PC-9 (cell line): ENCODE results near the gene NYNRIN. TPM values are rescaled to one million over a fixed set of nuclear protein-coding genes. Genes with fewer than 3 reads are reported as not detected.
"Not testable (repeated sequence)": the region's sequence is repeated elsewhere in the genome, so short reads cannot be mapped to it uniquely, and the experiment has no call there.

Experiments used
- BruUV-seq: library from RNA; stranded (reverse); fragments of 400-500 nt; replicated peaks from 2 replicates; lab custom pipeline; 2021; lab: Mats Ljungman, UMichigan
- CTCF ChIA-PET: fragments of 300-600 bp; sonication (Branson Sonifier 250); formaldehyde crosslinking; loops from one replicate; lab custom pipeline; 2022; ENCODE audit warnings: antibody characterized with exemption; lab: Charles Lee
- POLR2A ChIA-PET: fragments of 300-600 bp; sonication (Branson Sonifier 250); formaldehyde crosslinking; loops from one replicate; lab custom pipeline; 2022; ENCODE audit warnings: antibody characterized with exemption; ENCODE audit not compliant: unreplicated experiment; lab: Charles Lee
- DNase-seq, 2 experiments: peaks; one replicate each; pipeline versions ENCODE4 v3.0.0 to v3.0.0-alpha.2; 2015 to 2022; ENCODE audit warnings: mixed read lengths in 1 of 2
- H2AFZ ChIP-seq: fragments of 200-600 bp; sonication (generic); 2 replicates; pipeline ENCODE4 v1.8.1; 2017; ENCODE audit warnings: antibody characterized with exemption
- H3F3A ChIP-seq: fragments of 200-600 bp; sonication (generic); 2 replicates; pipeline ENCODE4 v1.8.1; 2017; ENCODE audit warnings: antibody characterized with exemption, mild to moderate bottlenecking, low read depth; ENCODE audit not compliant: insufficient read depth
- H3K27ac ChIP-seq: fragments of 200-600 bp; sonication (generic); 2 replicates; pipeline ENCODE4 v1.6.1; 2016; ENCODE audit warnings: mixed run types
- H3K27me3 ChIP-seq: fragments of 200-600 bp; sonication (generic); 2 replicates; pipeline ENCODE4 v1.6.1; 2016; ENCODE audit warnings: low read depth, mixed run types; ENCODE audit not compliant: insufficient read depth
- H3K36me3 ChIP-seq: fragments of 200-600 bp; sonication (generic); 2 replicates; pipeline ENCODE4 v1.6.1; 2016; ENCODE audit warnings: low read depth, mixed run types
- H3K4me1 ChIP-seq: fragments of 200-600 bp; sonication (generic); replicated peaks from 2 replicates; pipeline ENCODE4 v1.6.1; 2016; ENCODE audit warnings: mixed run types; ENCODE audit not compliant: insufficient read depth
- H3K4me2 ChIP-seq: fragments of 200-600 bp; sonication (generic); 2 replicates; pipeline ENCODE4 v1.6.1; 2017; ENCODE audit warnings: mixed run types
- H3K4me3 ChIP-seq: fragments of 200-600 bp; sonication (generic); 2 replicates; pipeline ENCODE4 v1.6.1; 2016; ENCODE audit warnings: mixed run types
- H3K79me2 ChIP-seq: fragments of 200-600 bp; sonication (generic); 2 replicates; pipeline ENCODE4 v1.6.1; 2017; ENCODE audit warnings: low read depth, mixed run types
- H3K9me2 ChIP-seq: fragments of 200-600 bp; sonication (generic); 2 replicates; pipeline ENCODE4 v1.8.1; 2017; ENCODE audit warnings: mild to moderate bottlenecking; ENCODE audit not compliant: insufficient read depth
- H3K9me3 ChIP-seq: fragments of 200-600 bp; sonication (generic); 2 replicates; pipeline ENCODE4 v1.8.1; 2016; ENCODE audit warnings: low read depth; ENCODE audit not compliant: insufficient read depth
- H4K20me1 ChIP-seq: fragments of 200-600 bp; sonication (generic); 2 replicates; pipeline ENCODE4 v1.8.1; 2017; ENCODE audit not compliant: insufficient read depth
- CTCF ChIP-seq: fragments of 200-600 bp; sonication (generic); conservative IDR thresholded peaks from 2 replicates; pipeline ENCODE4 v1.6.1; 2017; ENCODE audit warnings: mixed run types, antibody characterized with exemption, mild to moderate bottlenecking, moderate library complexity
- EZH2 ChIP-seq: fragments of 200-600 bp; sonication (generic); IDR thresholded peaks from 2 replicates; pipeline ENCODE4 v1.8.0; 2017; ENCODE audit warnings: antibody characterized with exemption, low read depth
- intact Hi-C: fragments of 100-400 bp; cut with micrococcal nuclease; formaldehyde crosslinking; loops from one replicate; pipeline ENCODE4 v1.10.0; 2022; ENCODE audit not compliant: unreplicated experiment
- total RNA-seq: library from RNA; stranded (reverse); gene quantifications from 2 replicates; pipeline ENCODE4 v1.2.3, GENCODE V29; 2021

The NYNRIN gene
- total RNA-seq, 1 experiment from 2014 or later = 17.7 TPM

- Histone ChIP-seq H3K27ac (no peak overlapping the region), H3K4me2 (no peak overlapping the region), H4K20me1 (no peaks in the 10 kb centered on the region), H2AFZ (no peak overlapping the region), H3K36me3 (no peaks in the 10 kb centered on the region), H3F3A (peaks cover 10% of the 10 kb centered on the region; the same call in 1 of the 2 replicates), H3K27me3 (no peaks in the 10 kb centered on the region), H3K79me2 (no peaks in the 10 kb centered on the region), H3K9me3 (no peaks in the 10 kb centered on the region), H3K4me3 (no peak overlapping the region), H3K4me1 (peaks cover 7% of the 10 kb centered on the region), H3K9me2 (no peaks in the 10 kb centered on the region)
- BruUV-seq = no TSS peak
- ChIA-PET POLR2A (no interaction called here), CTCF (no interaction called here)
- intact Hi-C loops = no loop called here
- TF ChIP-seq EZH2 (no peak), CTCF (no peak)
- no peak for DNase-seq
Observed at GRCh38 chr14:24369463-24369862, 29.3 kb upstream of the NYNRIN start.

- H3K36me3 ChIP-seq = no peaks in the 10 kb centered on the region
- TF ChIP-seq EZH2 (no peak), CTCF (no peak)
- peaks cover 8% of the 10 kb centered on the region; the same call in 1 of the 2 replicates for H3F3A ChIP-seq
- H3K4me3 ChIP-seq = no peak overlapping the region
- H3K79me2 ChIP-seq = no peaks in the 10 kb centered on the region
- CTCF ChIA-PET = no interaction called here
- POLR2A ChIA-PET = no interaction called here
- no TSS peak for BruUV-seq
- H3K27ac ChIP-seq = no peak overlapping the region
- H3K4me2 ChIP-seq = no peak overlapping the region
- H3K9me3 ChIP-seq = no peaks in the 10 kb centered on the region
- no peaks in the 10 kb centered on the region for H3K27me3 ChIP-seq
- H3K9me2 ChIP-seq = no peaks in the 10 kb centered on the region
- H2AFZ ChIP-seq = no peak overlapping the region
- peaks cover 4% of the 10 kb centered on the region for H3K4me1 ChIP-seq
- intact Hi-C loops = no loop called here
- no peak for DNase-seq
- no peaks in the 10 kb centered on the region for H4K20me1 ChIP-seq
Observed at GRCh38 chr14:24369907-24370687, 28.7 kb upstream of the NYNRIN start.

- Histone ChIP-seq H3K27me3 (no peaks in the 10 kb centered on the region), H3K4me3 (no peak overlapping the region), H3K4me2 (no peak overlapping the region), H3K79me2 (no peaks in the 10 kb centered on the region), H2AFZ (no peak overlapping the region), H3K27ac (no peak overlapping the region), H3F3A (0 out of 2 replicates have a peak, but pooled peaks cover 3% of the 10 kb centered on the region), H3K4me1 (no peaks in the 10 kb centered on the region; the same call in none of the 2 replicates), H3K36me3 (no peaks in the 10 kb centered on the region), H3K9me2 (no peaks in the 10 kb centered on the region), H3K9me3 (no peaks in the 10 kb centered on the region), H4K20me1 (no peaks in the 10 kb centered on the region)
- no peak for DNase-seq
- no TSS peak for BruUV-seq
- ChIA-PET POLR2A (interaction anchor here (0.6 kb wide), 1 partner anchor 21 kb away, joined by 3 read pairs; no protein-coding TSS in a partner anchor), CTCF (no interaction called here)
- TF ChIP-seq EZH2 = no peak
- TF ChIP-seq CTCF = no peak
- intact Hi-C loops = no loop called here
Observed at GRCh38 chr14:24370748-24371147, 28.1 kb upstream of the NYNRIN start.

- H3K9me3 ChIP-seq, CTCF ChIA-PET, H3K4me3 ChIP-seq, BruUV-seq, DNase-seq, H3K9me2 ChIP-seq, H3K27ac ChIP-seq, intact Hi-C loops, H4K20me1 ChIP-seq, H3K27me3 ChIP-seq, H3K79me2 ChIP-seq, H2AFZ ChIP-seq, H3K4me2 ChIP-seq, H3K4me1 ChIP-seq, H3K36me3 ChIP-seq, H3F3A ChIP-seq: not testable (repeated sequence)
- POLR2A ChIA-PET = interaction anchor here (0.6 kb wide), 1 partner anchor 20 kb away, joined by 3 read pairs; no protein-coding TSS in a partner anchor
Observed at GRCh38 chr14:24371605-24372004, 27.2 kb upstream of the NYNRIN start.
